SK-N-DZ (cell line): Measurements from ENCODE around the gene TNFSF4.
"Not testable (repeated sequence)": the region's sequence is repeated elsewhere in the genome, so short reads cannot be mapped to it uniquely, and the experiment has no call there.

Experiments used
- DNase-seq: peaks from one replicate; pipeline ENCODE4 v3.0.0-alpha.2; 2015; ENCODE audit warnings: low spot score

TNFSF4 gene

GRCh38 chr1:173164178-173164577, 43.0 kb downstream of the TNFSF4 start:
- DNase-seq, result no peak

GRCh38 chr1:173163222-173163621, 43.9 kb downstream of the TNFSF4 start:
- DNase-seq, result no peak

DNA sequence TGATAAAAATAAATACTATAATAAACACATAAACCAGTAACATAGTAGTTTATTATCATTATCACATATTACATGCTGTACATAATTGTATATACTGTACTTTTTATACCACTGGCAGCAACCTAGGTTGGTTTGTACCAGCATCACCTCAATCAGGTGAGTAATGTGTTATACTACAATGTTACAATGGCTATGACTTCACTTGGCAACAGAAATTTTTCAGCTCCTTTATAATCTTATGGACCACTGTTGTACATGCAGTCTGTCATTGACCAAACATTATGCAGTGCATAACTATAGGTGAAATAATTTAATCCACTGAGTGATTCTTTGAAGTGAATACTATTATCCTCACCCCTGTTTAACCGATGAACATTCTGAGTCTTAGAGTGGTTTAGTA, 44.5 kb downstream of the TNFSF4 start:
- no peak for DNase-seq

- DNase-seq, result no peak
These were observed 45.5 kb downstream of the TNFSF4 start for GRCh38 chr1:173161510-173162221.

- DNase-seq, result not testable (repeated sequence)
These were observed 53.2 kb downstream of the TNFSF4 start for GRCh38 chr1:173153964-173154363.

DNA sequence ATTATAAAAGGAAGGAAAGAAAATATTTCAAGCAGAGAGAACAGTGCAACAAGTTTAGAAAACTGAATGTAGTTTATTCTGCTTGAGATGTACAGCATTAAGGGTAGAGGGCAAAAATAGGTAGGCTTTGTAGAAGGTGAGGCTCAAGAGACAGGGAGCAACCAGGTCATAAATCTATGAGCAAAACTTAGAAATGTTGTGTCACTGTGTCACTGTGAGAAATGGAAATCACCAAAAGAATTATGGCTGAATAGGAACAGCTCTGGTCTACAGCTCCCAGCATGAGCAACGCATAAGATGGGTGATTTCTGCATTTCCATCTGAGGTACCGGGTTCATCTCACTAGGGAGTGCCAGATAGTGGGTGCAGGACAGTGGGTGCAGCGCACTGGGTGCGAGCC, 53.6 kb downstream of the TNFSF4 start:
- DNase-seq, result no peak

- no peak for DNase-seq
These were observed 54.5 kb downstream of the TNFSF4 start for GRCh38 chr1:173152598-173152997.

GRCh38 chr1:173150795-173151194, 56.3 kb downstream of the TNFSF4 start:
- no peak for DNase-seq

DNA sequence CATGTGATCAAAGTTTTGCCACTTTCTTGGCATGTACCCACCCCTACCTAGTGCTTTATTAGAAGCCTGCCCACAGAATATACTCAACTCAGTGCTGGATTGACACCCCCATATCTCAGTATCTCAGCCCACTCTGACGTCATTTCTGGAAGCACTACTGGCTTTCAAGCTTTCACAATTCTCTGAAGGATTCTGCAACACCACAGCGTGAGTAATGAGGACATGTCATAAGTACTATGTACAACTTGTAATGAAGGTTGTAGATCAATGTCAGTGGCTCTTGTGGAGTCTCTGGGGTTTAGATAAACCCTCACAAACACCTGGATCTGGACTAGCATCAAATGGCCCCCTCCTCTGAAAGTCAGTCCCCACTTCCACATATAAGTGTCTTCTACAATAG, 57.2 kb downstream of the TNFSF4 start:
- DNase-seq, result no peak

DNA sequence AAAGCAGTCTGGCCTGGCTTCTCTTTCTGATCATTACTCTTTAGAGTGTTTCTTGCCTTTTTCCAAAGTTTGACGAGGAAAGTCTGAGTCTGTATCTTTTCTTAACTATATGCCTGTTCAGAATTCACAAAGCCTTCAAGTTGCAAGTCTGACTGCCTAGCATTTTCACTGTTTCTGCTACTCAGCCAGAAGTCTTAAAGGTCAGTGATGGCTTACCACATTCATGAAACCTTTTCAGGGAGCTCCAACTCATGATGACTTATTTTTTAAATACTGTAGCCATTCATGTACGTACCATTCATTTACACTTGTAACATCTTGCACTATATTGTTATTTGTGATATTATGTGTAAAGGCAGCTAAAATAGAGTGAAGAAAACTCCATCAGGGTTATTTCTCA, 58.2 kb downstream of the TNFSF4 start:
- DNase-seq, result no peak

DNA sequence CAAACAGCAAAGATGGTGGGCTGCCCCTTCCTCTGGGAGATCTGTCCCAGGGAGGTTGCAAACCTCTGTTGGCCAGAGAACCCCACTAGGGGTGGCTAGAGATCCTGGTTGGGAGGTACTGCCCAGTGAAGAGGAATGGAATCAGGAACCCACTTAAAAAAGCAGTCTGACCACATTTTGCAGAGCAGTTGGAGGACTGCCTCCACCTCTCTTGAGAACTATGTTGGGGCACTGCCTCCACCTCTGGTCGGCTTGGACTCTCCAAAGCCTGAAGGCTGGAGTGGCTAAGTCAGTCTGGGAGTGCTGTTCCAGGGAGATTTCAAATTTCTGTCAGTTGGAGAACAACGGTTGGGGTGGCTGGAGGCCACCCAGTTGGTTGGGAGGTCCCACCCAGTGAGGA, 58.6 kb downstream of the TNFSF4 start:
- DNase-seq, result no peak

DNA sequence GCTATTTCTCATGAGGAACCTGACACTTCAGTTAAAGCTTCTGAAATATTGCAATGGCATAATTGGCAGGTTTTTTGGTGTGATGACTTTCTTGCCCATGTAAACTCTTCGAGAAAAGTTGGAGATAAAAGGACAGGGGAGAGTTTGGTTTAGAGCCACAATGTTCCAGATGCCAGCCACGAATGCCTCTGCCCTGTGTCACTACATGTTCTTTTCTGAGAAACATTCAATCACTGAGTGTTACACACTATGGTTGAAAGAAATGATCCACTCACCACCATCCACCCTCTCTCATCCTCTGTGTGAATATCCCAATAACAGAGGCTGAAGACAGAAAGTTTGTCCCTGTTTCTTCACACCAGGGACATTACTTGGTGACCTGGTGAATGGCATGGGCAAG, 66.4 kb downstream of the TNFSF4 start:
- DNase-seq, result no peak

DNA sequence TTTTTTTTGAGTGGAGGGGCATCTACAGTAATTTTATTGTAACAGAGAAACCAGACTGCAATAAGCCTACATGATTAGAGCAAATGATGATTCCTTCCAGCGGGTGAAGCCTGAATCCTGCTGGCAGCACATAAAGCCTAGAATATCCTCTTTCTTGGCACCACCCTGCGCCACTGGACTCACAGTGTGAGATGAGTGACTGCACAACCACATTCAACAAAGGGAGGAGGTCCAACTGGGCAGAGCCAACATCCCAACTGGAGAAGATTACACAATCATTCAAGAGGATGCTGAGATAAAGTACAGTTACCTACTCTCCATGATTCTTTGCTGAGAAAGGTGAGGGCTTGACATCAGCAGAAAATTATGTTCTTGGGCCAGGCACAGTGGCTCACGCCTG, 67.4 kb downstream of the TNFSF4 start:
- no peak for DNase-seq

DNA sequence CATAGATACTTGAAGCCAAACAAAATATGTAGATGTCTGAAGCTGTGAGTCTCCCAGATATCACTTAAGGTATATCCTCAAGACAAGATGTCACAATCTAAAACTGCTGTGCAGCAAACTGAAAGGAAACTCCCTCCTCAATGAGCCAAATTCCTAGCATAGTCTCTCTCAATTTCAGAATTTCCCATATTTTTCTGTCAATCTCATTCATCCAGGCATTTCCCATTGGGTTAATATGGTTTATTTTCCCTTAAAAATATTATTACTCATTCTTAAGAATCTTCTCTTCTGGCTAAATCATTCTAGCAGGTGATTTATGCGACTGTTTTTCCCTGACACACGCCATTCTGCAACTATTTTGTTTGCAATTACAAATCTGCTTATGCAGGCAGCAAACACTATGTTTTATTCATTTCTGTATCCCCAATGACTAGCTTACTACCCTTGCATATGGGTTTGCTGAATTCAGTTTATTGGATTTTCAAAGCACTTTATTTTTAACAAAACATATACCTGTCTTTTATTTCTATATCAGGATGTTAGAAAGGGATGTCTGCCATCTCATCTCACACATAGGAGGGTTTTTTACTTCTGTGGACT, 69.9 kb downstream of the TNFSF4 start:
- no peak for DNase-seq

- DNase-seq, result no peak
These were observed 72.3 kb downstream of the TNFSF4 start for GRCh38 chr1:173134800-173135199.

DNA sequence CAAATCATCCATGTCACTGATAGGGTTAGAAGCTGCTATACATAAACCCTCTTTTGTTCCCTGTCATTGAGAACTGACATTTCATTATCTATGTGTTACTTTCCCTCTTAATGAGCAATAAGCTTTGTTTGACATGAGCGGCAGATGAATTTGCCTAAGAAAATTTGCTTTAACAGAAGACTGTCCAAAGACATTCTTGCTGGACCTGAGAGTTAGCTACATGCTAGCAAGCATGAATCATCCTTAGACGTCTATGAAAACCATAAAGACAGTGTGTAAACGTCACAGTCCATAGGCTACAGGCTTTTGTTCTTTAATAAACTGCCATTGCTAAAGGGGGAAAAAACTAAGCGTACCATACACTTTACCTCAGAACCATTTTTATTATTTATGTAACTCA, 73.1 kb downstream of the TNFSF4 start:
- no peak for DNase-seq
